NCI-H1092 (cell line): Measurements from ENCODE around the gene LCORL.
"Not testable (repeated sequence)": the region's sequence is repeated elsewhere in the genome, so short reads cannot be mapped to it uniquely, and the experiment has no call there.

Experiments used
- DNase-seq: peaks from one replicate; lab custom pipeline; 2025; lab: John Stamatoyannopoulos, UW

Gene LCORL

DNA sequence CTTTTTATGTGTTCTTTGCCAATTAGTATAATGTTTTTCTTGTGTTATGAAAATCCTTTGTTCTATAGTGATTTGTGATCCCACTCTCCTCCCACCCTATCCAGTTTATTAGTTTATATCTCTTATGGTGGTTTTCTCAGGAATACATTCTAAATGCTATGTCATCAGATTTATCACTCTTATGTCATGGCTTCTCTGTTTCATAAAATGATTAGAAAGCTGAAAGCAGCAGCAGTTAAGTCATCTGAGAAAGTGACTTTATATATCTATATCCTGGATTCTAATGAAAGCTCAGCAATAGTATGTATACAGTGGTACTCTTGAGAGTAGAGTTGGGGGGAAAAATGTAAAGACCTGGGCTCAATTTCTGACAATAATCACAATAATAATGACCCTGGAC, 169.6 kb downstream of the LCORL start:
- DNase-seq, result no peak

DNA sequence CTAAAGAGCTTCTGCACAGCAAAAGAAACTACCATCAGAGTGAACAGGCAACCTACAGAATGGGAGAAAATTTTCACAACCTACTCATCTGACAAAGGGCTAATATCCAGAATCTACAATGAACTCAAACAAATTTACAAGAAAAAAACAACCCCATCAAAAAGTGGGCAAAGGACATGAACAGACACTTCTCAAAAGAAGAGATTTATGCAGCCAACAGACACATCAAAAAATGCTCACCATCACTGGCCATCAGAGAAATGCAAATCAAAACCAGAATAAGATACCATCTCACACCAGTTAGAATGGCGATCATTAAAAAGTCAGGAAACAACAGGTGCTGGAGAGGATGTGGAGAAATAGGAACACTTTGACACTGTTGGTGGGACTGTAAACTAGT, 171.3 kb downstream of the LCORL start:
- not testable (repeated sequence) for DNase-seq

DNA sequence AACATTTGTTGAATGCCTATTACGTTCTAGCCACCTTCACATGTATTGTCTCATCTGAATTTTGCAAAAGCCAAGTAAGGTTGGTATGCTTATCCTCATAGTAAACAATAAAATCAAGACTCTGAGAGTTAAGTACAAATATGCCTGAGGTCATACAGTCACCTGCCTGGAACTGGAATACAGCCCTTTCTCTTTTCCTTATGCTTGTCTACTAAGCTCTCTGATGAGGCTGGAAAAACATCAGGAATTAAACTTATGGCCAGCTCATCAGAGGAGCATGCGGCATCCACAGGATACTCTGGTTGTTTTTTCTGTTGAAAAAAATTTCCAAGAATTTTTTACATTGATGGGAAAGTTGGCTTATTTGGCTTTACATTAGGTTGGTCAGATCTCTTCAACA, 175.3 kb downstream of the LCORL start:
- DNase-seq, result no peak

DNA sequence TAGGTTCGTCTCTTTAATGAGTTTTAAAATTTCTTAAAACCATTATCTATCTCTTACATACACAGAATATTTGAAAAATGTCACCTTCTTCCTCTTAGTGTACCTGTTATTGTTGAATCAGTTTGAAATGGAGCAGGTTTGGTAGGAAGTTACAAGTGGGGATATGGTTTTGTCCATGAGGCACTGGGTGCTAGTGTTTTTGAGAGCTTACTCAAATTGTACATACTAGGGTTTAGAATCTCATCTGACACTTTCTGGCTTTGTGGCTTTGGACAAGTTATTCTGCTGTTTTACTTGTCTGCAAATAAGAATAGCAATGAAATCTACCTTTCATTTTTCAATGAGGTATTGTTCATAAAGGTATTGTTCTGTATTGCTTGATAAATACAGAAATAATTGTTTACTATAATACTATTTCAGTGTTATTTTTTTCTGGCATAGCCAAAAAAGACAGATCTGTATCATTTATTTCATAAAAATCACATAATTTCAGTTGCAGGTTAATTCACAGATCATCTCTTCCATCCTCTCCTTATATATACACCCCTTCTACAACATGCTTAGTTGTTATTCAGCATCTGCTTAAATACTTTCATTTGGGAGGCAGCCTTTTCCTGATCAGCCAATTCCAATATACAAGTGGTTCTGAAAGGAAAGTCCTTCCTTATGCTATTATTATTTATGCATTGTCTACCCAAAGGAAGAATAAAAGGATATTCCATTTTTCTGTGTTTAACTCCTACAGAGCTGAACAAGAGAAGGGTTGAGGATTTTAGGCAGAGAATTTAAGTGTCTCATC, 197.5 kb downstream of the LCORL start:
- DNase-seq, result no peak

DNA sequence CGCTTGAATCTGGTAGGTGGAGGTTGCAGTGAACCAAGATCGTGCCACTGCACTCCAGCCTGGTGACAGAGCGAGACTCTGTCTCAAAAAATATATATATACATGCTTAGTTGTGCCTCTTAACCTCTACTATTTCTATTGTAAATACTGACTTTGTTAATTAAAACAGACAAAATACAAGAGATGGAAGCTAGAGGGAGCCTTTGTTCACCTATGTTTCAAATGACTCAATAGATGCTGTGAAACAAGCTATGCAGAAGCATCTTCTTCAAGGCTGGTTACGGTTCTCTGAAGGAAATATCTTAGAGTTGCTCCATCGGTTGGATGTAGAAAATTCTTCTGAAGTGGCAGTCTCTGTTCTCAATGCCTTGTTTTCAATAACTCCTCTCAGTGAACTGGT, 204.5 kb downstream of the LCORL start:
- DNase-seq, result peak; percentile 16

DNA sequence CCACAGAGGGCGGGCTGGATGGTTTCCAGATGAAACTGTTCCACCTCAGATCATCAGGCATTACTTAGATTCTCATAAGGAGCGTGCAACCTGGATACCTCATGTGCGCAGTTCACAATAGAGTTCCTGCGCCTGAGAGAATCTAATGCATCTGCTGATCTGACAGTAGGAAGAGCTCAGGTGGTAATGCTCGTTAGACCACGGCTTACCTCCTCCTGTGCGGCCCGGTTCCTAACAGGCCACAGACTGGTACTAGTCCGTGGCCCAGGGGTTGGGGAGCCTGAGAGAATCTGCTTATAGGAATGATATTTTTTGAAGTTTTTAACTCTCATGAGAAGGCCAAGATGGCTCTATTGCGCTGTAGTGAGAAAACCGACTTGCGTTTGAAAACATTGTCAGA, 205.4 kb downstream of the LCORL start:
- no peak for DNase-seq

DNA sequence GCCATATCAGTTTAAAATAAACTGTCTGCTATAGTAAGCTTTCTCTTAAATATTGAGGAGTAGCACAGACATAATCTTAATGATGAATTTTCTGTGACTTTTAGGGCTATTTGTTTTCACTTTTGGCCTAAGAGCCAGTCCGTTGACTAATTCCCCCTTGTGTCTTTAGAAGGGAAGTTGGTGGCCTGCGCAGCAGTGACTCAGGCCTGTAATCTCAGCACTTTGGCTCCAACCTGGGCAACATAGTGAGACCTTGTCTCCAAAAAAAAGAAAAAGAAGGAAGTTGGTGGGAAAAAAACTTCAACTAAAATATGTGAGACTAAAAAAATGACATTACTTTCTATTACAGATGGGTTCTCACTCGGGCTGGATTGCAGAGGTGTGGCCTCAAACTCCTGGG, 207.4 kb downstream of the LCORL start:
- no peak for DNase-seq

DNA sequence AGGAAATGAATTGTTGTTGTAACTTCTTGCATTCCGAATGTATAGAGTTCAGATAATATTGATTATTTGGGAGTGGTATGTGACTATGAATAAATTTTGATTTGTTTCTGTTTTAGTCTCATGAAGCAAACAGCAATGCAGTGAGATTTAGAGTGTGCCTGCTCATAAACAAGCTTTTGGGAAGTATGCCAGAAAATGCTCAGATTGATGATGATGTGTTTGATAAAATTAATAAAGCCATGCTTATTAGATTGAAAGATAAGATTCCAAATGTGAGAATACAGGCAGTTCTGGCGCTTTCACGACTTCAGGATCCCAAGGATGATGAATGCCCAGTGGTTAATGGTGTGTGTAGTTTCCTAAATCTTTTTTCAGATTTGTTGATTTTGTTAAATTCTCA, 208.8 kb downstream of the LCORL start:
- DNase-seq, result no peak

DNA sequence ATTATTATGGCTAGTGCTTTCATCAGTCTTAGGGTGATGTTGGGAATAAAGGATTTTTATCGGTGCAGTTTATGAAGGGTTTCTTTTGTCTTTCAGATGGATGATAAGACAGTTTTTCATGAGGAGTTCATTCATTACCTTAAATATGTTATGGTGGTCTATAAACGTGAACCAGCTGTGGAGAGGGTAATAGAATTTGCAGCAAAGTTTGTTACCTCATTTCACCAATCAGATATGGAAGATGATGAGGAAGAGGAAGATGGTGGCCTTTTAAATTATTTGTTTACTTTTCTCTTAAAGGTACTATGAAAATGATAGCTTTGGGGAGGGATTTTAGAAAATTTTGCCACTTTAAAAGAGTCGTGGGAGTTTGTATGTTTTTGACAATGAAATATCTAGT, 209.4 kb downstream of the LCORL start:
- no peak for DNase-seq

DNA sequence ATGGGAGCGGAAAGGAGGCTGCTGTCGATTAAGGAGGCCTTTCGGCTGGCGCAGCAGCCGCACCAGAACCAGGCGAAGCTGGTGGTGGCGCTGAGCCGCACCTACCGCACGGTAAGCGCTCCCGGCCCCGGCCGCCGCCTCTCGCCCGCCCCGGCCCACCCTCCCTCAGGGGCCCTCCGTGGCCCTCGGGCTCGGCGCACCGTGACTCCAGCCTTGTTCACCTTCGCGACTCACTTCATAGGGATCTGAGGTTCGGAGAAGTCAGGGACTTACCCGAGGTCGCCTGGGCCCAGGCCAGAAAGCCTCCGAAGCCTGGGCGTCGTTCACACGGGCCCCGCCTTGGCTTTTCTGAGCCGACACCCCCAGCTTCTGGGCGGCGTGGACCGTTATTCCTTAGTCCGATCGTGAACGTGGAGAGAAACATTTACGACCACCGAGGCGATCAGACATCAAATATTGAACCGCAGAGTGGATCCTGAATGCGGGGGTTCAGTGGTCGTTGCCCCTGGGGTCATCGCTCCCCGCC, 210.4 kb downstream of the LCORL start:
- DNase-seq, result peak; percentile 43

DNA sequence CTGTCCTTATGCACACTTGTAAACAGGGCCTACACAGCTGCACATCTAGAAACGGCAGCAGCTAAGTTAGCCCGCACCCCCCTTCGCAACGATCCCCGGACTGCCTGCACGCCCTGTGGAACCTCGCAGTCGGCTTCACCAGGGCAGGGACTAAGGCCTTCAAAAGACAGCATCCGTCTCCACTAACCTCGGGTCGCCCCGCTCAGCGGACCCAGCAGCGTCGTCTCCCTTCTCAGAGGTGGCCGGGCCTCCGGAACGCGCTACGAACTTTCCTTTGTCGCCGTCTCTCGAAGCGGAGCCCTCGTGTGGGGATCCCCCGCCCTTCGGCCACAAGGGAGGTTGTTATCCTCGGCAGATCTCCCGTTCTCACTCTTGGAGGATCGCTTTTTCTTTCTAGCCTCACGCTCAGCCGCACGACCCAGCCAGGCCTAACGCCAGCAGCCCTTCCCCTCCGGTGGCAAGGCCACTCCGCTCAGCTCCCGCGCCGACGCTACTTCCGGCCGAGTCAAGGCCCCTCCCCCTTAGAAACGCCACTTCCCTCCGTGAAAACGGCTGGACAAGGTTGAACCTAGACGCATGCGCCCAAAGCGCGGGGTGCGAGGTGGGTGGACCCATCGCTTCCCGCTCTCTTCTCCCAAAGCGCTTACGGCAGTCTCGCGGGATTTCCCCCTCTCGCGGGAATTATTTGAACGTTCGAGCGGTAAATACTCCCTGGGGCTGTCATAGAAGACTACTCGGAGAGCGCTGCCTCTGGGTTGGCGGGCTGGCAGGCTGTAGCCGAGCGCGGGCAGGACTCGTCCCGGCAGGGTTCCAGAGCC, 211.1 kb downstream of the LCORL start, which contains the start of the genes DCAF16 and NCAPG:
TSS of gene DCAF16 (minus strand) at position 498 of the 818 bp plus-strand sequence. CDS start 6,616 bp downstream, outside the sequence.
TSS of gene NCAPG (plus strand) at position 720 of the 818 bp plus-strand sequence. CDS start 99 bp downstream, outside the sequence.
- DNase-seq, result peak; percentile 99

DNA sequence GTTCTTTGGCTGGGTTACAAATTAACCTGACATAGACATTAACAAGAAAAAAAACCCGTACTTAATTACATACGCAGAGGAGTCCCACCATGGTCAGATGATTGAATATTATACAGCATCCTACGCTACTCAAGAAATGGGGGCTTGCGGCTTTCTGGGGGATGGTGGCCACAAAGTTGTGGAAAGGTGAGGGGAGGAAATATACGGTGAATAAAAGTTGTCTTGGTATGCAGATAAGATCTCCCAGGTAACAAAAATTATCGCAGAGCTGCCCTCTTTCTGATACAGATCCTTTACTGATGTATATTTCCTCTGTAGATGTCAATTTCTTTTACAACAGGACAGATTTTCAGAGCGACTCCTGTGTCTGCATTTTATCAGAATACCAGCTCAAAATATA, 211.9 kb downstream of the LCORL start:
- DNase-seq, result no peak

DNA sequence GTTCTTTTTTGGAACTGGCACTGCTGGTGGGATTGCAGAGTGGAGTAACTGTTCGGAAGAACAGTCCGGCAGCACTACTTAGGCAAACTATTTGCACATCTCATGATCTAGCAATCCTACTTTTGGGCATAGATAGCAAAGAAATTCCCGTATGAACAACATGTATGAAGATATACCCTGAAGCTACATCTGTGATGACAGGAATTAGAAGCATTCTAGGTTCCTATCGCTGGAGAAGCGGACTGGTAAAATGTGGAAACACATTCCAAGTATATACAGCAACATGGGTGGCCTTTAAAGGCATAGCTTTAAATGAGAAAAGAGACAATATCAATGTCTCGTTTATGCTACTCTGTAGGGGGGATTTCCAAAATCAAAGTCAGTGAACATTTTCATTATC, 214.1 kb downstream of the LCORL start:
- DNase-seq, result no peak

DNA sequence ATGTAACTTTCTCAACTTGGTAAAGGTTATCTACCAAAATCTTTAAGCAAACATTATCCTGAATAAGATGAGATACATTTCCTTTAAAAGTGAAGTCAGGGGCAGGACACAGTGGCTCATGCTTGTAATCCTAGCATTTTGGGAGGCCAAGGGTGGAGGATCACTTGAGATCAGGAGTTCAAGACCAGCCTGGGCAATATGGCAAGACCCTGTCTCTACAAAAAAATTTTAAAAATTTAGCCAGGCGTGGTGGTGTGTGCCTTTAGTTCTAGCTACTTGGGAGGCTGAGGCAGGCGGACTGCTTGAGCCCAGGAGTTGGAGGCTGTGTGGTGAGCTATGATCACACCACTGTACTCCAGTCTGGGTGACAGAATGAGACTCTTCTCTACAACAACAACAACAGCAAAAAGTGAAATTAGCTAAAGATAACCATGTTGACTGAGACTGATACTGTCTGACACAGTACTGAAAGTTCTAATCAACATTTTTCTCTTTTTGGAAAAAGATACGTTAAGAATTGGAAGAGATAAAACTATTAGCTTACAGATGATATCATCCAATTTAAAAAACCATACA, 215.9 kb downstream of the LCORL start:
- DNase-seq, result no peak

DNA sequence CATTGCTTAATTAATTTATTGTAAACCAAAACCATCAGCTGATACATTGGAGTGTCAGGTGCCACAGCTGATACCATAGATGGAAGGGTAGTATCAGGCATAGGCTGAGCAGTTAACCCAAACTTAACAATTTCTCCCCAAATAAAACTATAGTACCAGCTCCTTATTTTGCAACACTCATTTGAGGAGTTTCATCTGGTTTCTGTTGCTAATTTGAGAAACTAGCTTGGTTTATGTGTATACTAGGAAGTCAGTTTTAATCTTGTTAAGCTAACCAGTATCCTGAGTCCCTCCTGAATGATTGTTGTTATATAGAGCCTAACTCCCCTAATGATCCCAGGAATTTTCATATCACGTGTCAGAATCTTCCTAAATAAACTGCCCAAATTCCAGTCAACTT, 223.7 kb downstream of the LCORL start:
- no peak for DNase-seq

DNA sequence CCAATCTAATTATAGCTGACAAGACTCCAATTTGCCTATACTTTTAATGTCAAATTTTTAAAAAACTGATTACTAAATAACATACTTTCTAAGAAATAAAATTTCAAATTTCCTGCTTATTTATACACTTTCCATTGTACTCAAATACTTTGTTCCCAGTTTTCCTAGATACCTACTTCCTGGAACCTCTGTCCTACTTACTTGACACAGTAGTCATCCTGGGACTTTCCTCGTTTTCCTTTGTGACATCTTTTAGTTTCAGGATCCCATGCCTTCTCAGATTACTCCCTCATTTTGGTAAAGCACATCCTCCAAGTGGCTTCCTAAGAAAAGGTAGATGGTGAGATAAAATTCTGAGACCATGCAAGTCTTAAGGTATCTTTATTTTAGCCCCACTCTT, 226.8 kb downstream of the LCORL start:
- DNase-seq, result no peak
